KG1 (cell line): ENCODE data around the gene TMTC4.
"Not testable (repeated sequence)": the region's sequence is repeated elsewhere in the genome, so short reads cannot be mapped to it uniquely, and the experiment has no call there.

Source experiments
- DNase-seq: peaks from one replicate; lab custom pipeline; 2025; lab: John Stamatoyannopoulos, UW

TMTC4 gene, protein sequence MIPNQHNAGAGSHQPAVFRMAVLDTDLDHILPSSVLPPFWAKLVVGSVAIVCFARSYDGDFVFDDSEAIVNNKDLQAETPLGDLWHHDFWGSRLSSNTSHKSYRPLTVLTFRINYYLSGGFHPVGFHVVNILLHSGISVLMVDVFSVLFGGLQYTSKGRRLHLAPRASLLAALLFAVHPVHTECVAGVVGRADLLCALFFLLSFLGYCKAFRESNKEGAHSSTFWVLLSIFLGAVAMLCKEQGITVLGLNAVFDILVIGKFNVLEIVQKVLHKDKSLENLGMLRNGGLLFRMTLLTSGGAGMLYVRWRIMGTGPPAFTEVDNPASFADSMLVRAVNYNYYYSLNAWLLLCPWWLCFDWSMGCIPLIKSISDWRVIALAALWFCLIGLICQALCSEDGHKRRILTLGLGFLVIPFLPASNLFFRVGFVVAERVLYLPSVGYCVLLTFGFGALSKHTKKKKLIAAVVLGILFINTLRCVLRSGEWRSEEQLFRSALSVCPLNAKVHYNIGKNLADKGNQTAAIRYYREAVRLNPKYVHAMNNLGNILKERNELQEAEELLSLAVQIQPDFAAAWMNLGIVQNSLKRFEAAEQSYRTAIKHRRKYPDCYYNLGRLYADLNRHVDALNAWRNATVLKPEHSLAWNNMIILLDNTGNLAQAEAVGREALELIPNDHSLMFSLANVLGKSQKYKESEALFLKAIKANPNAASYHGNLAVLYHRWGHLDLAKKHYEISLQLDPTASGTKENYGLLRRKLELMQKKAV

DNA sequence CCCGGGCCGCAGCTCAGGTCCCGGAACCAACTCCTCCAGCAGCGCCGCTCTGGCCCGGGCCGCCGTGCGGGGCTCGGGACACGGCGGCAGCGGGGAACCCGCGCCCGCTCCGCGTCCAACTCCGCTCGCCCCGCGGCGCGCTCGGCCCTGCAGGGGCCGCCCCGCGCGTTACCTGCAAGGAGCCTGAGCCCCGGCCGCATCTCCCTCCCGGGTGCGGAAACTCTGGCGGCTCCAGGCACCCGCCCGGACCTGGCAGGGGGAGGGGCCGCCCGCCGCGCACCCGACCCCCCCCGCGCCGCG lies at the start of gene TMTC4:
TSS of gene TMTC4 (minus strand) at position 224 of the 300 bp plus-strand sequence. CDS start 4,433 bp downstream, outside the sequence.
- DNase-seq, result no peak

DNA sequence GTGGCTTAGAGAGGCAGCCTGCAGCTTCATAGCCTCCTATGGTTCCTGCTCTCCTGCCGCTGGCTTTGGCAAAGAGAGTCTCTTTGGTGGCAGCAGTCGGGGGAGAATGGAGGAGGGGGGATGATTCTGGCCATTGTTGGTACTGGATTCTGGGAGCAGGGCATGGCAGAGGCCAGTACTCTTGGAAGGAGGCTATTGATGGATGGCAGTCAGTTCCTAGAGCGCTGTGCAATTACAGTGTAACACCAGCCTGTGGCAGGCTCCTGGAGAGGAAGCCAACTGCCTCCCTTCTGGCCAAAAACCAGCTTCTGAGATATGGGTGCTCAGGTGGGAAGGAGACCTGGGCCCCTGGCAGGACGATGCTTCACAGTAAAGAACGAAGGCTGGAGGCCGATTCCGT lies 47.9 kb upstream of the TMTC4 start:
- no peak for DNase-seq

DNA sequence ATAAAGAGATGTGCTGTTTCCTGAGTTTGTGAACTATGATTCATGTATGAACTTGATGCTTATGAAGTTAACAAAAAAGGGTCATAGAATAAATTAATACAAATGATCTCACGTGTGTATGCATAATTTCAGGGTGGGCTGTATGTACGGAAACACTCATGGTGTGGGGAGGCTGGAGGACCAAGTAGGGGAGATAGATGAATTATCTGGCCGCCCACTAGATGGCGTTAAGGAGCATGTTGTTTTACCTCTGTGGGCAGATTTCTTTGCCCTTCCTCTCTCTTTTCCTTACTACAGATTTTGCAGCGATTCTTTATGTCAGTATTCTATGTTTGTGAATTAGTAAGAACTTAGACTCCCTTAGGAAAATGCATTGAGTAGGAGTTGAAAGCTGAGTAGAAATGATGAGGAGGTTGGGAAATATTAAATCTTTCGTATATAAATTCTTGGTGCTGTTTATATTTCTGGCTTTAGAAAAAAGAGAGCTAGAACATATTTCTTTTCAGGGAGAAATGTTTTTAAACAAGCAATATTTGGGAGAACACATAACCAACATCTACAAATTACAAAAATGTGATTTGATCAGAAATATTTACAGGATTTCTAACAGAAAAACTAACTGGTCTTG lies 47.4 kb upstream of the TMTC4 start:
- DNase-seq, result peak; percentile 63

DNA sequence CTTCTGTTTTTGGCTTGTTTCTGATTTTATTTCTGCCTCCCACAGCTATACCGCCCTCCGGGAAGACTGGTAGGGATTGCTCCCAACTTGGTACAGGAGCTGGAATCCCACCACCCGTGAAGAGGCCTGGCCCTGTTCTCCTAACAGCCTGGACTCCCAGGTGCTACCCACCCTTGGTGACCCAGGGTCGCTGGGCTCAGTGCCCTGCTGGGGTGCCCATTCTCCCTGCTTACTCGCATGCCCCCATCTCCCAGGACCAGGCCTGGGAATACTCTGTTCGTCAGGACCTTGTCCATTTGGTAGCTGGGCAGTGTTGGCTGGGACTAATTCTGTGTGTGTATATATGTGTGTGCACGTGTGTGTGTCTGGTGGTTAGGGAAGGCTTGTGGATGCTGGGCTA lies 41.0 kb upstream of the TMTC4 start:
- no peak for DNase-seq

DNA sequence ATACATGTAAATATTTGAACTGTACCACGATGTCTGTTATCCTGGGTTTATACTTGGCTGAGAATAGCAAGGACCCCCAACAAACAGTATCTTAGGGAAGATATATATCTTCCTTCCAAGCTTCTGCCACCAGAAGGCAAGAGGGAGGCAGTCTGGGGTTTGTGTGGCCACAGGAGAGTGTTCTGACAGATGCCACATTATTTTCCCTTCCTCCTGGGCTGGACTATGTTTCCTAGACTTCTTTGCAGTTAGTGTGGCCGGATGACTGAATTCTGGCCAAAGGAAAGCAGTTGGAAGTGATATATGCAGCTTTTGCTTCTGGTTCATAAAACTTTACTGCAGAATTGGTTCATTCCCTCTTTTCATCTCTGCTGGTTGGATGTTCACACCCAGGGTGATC lies 39.9 kb upstream of the TMTC4 start:
- no peak for DNase-seq

DNA sequence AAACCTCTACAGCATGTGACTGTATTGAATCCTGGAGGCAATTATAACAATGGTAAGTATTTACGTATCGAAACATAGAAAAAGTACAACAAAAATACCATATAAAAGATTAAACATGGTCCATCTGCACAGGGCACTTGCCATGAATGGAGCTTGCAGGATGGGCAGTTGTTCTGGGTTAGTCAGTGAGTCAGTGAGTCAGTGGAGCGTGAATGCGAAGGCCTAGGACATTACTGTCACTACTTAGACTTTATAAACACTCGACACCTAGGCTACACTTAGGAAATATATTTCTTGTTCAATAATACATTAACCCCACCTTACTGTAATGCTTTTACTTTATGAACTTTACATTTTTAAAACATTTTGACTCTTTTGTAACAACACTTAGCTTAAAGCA lies 35.6 kb upstream of the TMTC4 start:
- DNase-seq, result no peak

DNA sequence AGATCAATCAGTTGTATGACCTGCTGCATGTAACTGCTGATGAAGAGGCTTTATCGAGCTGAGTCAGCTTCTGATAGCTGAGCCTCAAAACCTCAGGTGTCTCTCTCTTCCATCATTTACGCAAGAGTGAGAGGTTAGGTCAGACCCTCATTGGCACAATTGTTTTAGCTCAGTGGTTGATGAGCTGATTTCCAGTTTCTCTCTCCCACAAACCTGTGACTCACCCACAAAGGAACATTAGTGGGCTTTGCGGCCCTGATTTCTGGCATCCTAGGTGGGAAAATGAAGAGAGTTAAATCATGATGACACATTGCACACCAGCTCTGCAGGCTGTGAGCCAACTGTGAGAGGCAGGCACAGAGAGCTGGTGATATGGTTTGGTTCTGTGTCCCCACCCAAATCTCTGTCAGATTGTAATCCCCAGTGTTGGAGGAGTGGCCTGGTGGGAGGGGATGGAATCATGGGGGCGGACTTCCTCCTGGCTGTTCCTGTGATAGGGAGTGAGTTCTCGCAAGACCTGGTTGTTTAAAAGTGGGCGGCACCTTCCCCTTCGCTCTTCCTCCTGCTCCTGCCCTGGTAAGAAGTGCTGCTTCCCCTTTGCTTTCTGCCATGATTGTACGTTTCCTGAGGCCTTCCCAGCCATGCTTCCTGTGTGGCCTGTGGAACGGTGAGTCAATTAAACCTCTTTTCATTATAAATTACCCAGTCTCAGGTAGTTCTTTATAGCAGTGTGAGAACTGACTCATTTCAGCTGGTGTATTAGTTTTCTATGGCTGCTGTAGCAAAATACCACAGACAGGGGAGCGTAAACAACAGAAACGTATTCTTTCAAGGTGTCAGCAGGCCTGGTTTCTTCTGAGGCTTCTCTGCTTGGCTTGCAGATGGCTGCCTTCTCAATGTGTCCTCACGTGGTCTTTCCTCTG lies 33.5 kb upstream of the TMTC4 start:
- no peak for DNase-seq

DNA sequence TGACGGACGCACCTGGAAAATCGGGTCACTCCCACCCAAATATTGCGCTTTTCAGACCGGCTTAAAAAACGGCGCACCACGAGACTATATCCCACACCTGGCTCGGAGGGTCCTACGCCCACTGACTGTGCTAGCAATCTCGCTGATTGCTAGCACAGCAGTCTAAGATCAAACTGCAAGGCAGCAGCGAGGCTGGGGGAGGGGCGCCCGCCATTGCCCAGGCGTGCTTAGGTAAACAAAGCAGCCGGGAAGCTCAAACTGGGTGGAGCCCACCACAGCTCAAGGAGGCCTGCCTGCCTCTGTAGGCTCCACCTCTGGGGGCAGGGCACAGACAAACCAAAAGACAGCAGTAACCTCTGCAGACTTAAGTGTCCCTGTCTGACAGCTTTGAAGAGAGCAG lies 23.7 kb upstream of the TMTC4 start:
- not testable (repeated sequence) for DNase-seq

DNA sequence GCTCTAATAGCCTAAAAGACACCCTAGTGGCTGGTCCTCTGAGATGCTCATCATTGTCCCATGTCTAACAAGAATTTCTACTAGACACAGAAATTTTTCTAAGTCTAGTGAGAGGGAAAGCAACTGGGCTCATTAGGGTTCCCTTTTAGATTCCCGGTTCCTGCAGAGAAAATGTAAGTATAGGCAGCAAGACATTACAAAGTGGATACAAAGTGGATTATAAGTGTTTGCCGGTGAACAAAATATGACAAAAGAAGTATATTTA lies 20.8 kb upstream of the TMTC4 start:
- no peak for DNase-seq

DNA sequence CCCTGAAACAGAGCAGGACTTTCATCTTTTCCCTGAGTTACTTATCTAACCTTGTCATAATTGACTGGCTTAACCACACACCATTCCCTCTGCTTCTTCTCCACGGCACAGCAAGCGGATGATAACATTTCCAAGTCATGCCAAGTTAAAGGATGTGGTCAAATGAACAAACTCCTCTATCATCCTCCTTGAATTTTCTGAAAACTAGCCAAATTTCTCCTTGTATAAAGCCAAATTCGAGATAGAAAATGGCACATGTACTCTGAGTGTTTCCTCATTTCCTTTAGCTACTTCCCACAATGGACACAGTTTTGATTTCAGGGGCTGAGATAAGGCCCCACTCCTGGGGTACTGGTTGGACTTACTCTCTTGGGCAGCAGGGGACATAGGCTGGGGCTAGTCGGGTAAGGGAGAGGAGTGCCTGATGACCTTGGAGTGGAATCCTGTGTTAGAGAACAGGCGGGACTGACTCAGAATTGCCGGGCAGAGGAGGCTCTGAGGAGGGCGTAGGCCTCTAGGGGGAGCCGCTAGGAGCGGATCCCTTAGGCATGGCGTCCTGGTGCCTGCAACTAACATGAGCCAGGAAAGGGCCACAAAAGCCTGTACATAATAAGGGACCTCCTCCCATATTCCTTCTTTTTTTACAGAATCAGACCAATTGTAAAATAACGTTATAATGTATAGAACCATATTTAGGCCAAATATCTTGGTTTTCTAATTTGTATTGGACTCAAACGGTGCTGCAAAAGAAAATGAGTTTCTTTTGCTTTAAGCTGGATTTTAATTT lies 20.3 kb upstream of the TMTC4 start:
- DNase-seq, result no peak

DNA sequence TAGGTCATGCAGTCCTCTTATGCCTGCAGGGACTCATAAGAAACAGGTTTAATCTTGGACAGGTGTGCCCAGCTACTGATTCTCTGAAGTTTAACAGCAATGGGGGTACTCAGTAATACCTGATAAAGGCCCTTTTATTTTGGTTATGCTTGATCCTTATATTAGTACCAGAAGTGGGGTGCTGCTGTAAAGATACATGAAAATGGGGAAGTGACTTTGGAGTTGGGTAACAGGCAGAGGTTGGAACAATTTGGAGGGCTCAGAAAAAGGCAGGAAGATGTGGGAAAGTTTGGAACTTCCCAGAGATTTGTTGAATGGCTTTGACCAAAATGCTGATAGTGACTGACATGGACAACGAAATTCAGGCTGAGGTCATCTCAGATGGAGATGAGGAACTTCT lies 14.6 kb upstream of the TMTC4 start:
- DNase-seq, result no peak

DNA sequence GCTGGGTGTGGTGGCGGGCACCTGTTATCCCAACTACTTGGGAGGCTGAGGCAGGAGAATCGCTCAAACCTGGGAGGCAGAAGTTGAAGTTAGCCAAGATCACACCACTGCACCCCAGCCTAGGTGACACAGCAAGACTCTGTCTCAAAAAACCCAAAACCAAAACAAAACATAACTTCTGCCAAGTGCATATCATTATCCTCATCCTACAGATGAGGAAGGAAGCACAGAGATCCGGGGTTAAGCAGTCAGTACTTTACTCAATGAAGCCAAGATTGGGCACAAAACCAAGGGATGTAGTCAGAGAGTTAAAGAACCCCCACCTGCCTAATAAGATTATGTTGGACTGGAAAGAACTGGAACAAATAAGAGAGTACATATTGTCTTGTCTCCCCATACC lies 5.5 kb upstream of the TMTC4 start:
- peak; percentile 55 for DNase-seq

DNA sequence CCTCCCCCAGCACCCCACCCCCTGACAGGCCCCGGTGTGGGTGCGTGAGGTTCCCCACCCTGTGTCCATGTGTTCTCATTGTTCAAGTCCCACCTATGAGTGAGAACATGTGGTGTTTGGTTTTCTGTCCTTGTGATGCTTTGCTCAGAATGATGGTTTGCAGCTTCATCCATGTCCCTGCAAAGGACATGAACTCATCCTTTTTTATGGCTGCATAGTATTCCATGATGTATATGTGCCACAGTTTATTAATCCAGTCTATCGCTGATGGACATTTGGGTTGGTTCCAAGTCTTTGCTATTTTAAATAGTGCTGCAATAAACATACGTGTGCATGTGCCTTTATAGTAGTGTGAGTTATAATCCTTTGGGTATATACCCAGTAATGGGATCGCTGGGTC lies 2.5 kb upstream of the TMTC4 start:
- not testable (repeated sequence) for DNase-seq

DNA sequence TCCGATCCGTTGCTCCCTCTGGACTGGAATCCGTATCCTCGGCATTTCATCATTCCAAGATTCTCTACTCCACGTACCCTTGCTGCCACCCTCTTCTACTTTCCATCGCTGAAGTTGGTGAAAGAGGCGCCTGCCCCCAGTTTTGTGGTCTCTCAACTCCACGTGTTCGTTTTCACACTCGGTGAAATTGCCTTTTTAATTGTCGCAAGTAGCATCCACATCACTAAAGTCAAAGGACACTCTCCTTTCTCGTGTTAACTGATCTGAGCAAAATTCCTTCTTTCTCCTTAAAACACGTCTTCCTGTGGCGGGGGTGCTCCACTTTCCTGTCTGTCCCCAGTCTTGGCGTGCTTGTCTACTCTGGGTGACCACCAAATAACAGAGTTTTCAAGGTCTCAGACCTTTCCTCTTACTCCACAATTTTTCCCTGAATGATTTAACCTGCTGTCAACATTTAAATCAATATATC lies 1.1 kb upstream of the TMTC4 start:
- no peak for DNase-seq

DNA sequence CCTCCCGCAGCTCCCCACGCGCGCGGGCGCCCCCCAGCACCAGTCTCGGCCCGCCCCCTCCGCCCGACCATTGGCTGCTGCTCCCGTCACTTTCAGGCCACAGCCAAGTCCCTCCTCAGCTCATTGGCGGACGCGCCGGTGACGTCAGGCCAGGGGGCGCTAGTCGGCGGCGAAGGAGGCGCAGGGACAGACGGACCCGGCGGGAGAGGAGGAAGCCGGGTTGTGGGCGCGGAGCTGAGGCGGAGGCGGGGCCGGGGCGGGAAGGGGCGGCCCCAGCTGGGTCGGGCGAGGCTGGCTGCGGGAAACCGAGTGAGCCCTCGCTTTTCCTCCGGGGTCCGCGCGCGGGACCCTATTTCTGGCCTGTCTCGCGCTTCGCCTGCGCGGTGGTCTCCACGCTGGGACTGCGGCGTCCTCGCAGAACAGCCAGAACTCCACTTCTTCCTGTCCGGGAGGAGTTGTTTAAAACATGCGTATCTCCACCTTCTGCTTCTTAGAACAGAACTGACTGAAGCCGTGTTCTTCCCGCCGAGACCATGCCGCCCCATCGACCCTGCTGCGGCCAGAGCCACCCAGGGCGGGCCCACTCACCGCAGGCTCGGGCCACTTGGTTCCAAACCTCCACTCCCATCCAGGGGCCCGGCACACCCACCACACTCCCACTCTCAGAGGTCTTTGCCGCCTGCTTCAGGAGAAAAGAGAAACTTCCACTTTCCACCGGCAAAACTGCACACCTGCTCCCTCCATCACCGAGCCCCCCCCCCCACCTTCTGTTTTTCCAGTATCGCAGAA lies 471 bp upstream of the TMTC4 start:
- DNase-seq, result peak; percentile 95

DNA sequence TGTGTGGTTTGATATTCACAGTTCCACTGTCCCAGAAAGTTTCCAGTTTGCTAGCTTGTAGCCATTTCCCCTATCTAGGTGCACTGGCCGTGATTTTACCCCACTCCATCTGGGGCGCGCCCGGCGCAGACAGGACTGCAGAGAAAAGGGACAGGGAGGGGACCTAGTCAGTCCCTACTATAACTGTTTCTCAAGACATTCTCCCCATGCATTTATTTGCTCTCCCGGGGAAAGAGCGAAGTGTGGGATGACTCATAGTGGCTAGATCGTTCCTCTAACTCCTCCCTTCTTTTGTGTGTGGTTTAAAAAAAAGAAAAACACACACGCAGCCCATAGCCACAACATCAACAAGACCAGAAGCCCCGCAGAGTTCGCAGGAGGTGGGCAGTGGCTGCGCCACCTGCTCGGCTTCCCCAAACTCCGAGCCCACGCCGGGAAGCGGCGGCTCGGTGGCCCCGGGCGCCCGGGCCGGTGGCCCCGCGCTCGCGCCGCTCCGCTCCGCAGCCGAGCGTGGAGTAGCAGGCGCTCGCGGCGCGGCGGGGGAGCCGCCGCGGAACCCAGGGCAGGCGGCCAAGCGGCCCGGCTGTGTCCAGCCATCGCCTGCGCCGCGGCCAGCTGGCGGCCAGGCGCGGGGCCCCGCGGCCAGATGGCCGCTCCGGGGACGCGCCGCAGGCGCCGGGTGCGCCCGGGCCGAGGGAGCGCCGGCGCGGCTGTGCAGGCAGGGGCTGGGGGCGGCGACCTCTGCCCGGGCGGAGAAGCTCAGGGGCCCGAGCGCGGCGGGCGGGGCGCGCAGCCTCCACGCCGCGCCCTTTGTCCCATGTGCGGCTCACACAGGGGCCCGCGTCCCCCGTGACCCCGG lies 653 bp downstream of the TMTC4 start:
- peak; percentile 16 for DNase-seq

DNA sequence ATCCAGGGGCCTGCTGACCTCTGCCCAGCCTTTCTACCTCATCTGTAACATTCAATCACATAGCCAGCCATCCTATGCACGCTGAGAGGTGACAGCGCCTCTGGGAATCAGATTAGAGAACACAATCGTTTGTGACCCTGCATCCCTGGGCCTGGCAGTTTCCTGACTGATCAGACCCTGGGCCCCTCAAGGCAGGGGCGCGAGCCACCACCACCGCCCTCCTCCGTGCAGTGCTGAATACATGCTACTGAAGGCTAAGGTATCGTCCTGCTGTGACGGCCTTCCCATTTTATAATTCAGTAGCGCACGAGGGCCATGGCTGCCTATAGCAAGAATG lies 1.3 kb downstream of the TMTC4 start:
- no peak for DNase-seq

DNA sequence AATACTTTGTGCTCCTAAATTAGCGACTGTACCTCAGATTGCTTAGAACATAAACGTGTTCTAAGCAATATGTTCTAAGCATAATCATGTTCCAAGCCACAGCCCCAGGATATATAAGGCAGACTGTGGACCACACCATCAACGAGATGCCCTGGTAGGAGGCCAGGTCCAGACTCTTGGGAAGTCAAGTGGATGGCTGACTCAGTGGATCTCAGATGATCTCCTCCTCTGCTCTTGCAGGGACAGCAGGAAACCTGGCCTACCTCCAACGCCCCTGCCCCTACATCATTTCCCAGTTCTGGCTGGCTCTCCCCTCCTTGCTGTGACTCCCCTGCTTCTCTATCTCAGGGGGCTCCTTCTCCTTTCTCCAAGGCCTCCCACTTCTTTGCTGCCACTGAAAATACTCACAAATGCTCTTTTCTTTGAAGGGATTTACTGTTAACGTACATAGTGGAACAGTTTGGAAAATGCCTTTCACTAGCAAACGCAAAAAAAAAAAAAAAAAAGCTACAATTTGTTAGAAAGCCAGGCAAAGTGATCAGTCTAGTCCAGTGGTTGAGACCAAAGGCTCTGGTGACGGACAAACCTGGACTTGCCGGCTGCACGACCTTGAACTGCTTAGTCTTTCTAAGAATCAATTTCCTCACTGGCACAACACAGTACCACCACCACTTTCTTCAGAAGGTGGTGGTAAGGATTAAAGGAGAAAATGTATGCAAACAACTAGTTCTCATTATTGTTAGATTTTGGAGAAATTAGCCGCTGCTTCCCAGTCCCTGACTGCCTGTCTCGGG lies 3.0 kb downstream of the TMTC4 start:
- no peak for DNase-seq

DNA sequence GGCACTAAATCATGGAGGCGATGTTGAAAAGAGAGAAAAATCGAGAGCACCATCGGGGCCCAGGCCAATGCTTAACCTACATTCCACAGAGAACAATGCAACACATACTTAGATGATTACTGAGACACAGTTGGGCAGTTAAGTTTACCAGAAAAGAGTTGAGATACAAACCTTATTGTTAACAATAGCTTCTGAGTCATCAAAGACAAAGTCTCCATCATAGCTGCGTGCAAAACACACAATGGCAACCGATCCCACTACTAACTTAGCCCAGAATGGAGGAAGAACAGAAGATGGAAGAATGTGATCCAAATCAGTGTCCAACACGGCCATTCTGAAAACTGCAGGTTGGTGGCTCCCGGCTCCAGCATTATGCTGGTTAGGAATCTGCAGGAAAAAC lies 6.2 kb downstream of the TMTC4 start:
- DNase-seq, result no peak
